Right lobe of liver (tissue), 4 donors: ENCODE results near the gene CHPT1.

Source experiments
- POLR2A ChIP-seq: fragments of 450-650 bp; IDR thresholded peaks from one replicate; pipeline ENCODE4 v1.6.1; 2017; ENCODE audit warnings: antibody characterized with exemption, mild to moderate bottlenecking
- TF ChIP-seq, protein P1 (sequence below), 4 donors: fragments of 200-600 bp in 3 of 4; fragments of 450-650 bp in 1 of 4; IDR thresholded peaks; one replicate each; pipeline versions ENCODE4 v1.5.1 to v1.8.0; 2016 to 2022; ENCODE audit warnings: antibody characterized with exemption in 4 of 4, mild to moderate bottlenecking in 2 of 4
- donor health status: DM: no; HTN: no; CAD: no.
- donor health status: DM: no; HTN: no; CAD: no.
- donor health status: DM: no; HTN: yes; CAD: no.

- TF ChIP-seq, protein P1, sequence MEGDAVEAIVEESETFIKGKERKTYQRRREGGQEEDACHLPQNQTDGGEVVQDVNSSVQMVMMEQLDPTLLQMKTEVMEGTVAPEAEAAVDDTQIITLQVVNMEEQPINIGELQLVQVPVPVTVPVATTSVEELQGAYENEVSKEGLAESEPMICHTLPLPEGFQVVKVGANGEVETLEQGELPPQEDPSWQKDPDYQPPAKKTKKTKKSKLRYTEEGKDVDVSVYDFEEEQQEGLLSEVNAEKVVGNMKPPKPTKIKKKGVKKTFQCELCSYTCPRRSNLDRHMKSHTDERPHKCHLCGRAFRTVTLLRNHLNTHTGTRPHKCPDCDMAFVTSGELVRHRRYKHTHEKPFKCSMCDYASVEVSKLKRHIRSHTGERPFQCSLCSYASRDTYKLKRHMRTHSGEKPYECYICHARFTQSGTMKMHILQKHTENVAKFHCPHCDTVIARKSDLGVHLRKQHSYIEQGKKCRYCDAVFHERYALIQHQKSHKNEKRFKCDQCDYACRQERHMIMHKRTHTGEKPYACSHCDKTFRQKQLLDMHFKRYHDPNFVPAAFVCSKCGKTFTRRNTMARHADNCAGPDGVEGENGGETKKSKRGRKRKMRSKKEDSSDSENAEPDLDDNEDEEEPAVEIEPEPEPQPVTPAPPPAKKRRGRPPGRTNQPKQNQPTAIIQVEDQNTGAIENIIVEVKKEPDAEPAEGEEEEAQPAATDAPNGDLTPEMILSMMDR (IDR thresholded peaks at IDR 0.05): no peak
- no peak for TF ChIP-seq POLR2A
These were observed 43.9 kb upstream of the CHPT1 start for GRCh38 chr12:101653503-101653902.
